HG02852 (cell line): ENCODE measurements around the gene EPOP.

Experiments
- ATAC-seq: cut with Tn5 transposase; IDR thresholded peaks from one replicate; pipeline ENCODE4 v1.9.1; 2021; ENCODE audit warnings: mild to moderate bottlenecking, moderate library complexity; ENCODE audit not compliant: unreplicated experiment

Gene EPOP

GRCh38 chr17:38706505-38707216 lies 31.9 kb upstream of the EPOP start:
- ATAC-seq: no peak

- no peak for ATAC-seq
Observed at GRCh38 chr17:38705803-38706504, 31.2 kb upstream of the EPOP start.

- ATAC-seq: no peak
Observed at GRCh38 chr17:38705523-38705802, 30.7 kb upstream of the EPOP start.

GRCh38 chr17:38704606-38705522 lies 30.1 kb upstream of the EPOP start, which contains the start of gene MLLT6:
Gene MLLT6 (plus strand): TSS chr17:38705273. CDS start chr17:38705633, 360 bp downstream.
- ATAC-seq: no peak

GRCh38 chr17:38703742-38704605 lies 29.2 kb upstream of the EPOP start:
- ATAC-seq: no peak

- ATAC-seq: no peak
Observed at GRCh38 chr17:38702916-38703741, 28.4 kb upstream of the EPOP start.

- no peak for ATAC-seq
Observed at GRCh38 chr17:38702166-38702915, 27.6 kb upstream of the EPOP start.

GRCh38 chr17:38701504-38702165 lies 26.9 kb upstream of the EPOP start:
- no peak for ATAC-seq

- no peak for ATAC-seq
Observed at GRCh38 chr17:38698760-38699159, 24.0 kb upstream of the EPOP start.

GRCh38 chr17:38697061-38697820 lies 22.5 kb upstream of the EPOP start:
- ATAC-seq: no peak

- no peak for ATAC-seq
Observed at GRCh38 chr17:38693700-38694329, 19.1 kb upstream of the EPOP start.

GRCh38 chr17:38691154-38691553 lies 16.4 kb upstream of the EPOP start:
- no peak for ATAC-seq

GRCh38 chr17:38690386-38690785 lies 15.6 kb upstream of the EPOP start:
- ATAC-seq: no peak

GRCh38 chr17:38687286-38687685 lies 12.5 kb upstream of the EPOP start:
- ATAC-seq: no peak

GRCh38 chr17:38685491-38685890 lies 10.7 kb upstream of the EPOP start:
- ATAC-seq: no peak

- ATAC-seq: no peak
Observed at GRCh38 chr17:38681096-38681495, 6.3 kb upstream of the EPOP start.

- no peak for ATAC-seq
Observed at GRCh38 chr17:38677819-38678218, 3.1 kb upstream of the EPOP start.
